Measurements from ENCODE around the gene DNER. TPM values are rescaled to one million over a fixed set of nuclear protein-coding genes. Genes with fewer than 3 reads are reported as not detected.
A peak's percentile ranks its signal among the peaks of the same experiment; 100 is the strongest.
"Not testable (repeated sequence)": the region's sequence is repeated elsewhere in the genome, so short reads cannot be mapped to it uniquely, and the experiment has no call there.

The DNER gene
- total RNA-seq, 1 donor from 2014 or later, result 0.14 TPM

DNA sequence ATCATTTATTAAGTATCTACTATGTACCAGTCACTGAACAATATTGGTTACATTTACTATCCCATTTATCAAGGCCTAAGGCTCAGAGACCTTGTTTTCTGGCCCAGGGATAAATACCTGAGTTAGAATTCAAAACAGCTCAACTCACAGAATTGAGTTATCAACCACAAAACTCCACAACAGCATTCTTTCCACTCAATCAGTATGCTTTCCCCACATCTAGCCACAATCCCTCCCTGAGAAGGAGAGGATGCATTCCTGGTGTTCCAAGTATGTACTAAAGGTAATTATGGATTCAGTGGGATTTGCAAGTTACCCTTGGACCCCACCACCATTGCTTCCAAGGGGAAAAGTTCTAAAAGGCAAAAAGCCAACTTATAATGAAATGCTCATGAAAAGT is 339.1 kb downstream of the DNER start:
- no peaks in the 10 kb centered on the region for H3K27me3 ChIP-seq
- no peaks in the 10 kb centered on the region for H3K4me1 ChIP-seq
- H3K27ac ChIP-seq, result no peak overlapping the region
- intact Hi-C loops (cut with DNase I), result no loop called here
- H3K9me3 ChIP-seq, result no peaks in the 10 kb centered on the region
- no peaks in the 10 kb centered on the region for H3K36me3 ChIP-seq
- TF ChIP-seq, protein P1, sequence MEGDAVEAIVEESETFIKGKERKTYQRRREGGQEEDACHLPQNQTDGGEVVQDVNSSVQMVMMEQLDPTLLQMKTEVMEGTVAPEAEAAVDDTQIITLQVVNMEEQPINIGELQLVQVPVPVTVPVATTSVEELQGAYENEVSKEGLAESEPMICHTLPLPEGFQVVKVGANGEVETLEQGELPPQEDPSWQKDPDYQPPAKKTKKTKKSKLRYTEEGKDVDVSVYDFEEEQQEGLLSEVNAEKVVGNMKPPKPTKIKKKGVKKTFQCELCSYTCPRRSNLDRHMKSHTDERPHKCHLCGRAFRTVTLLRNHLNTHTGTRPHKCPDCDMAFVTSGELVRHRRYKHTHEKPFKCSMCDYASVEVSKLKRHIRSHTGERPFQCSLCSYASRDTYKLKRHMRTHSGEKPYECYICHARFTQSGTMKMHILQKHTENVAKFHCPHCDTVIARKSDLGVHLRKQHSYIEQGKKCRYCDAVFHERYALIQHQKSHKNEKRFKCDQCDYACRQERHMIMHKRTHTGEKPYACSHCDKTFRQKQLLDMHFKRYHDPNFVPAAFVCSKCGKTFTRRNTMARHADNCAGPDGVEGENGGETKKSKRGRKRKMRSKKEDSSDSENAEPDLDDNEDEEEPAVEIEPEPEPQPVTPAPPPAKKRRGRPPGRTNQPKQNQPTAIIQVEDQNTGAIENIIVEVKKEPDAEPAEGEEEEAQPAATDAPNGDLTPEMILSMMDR (IDR thresholded peaks at IDR 0.05), result no peak
- DNase-seq, result no peak
- ATAC-seq, result no peak
- H3K4me3 ChIP-seq, result no peak overlapping the region

DNA sequence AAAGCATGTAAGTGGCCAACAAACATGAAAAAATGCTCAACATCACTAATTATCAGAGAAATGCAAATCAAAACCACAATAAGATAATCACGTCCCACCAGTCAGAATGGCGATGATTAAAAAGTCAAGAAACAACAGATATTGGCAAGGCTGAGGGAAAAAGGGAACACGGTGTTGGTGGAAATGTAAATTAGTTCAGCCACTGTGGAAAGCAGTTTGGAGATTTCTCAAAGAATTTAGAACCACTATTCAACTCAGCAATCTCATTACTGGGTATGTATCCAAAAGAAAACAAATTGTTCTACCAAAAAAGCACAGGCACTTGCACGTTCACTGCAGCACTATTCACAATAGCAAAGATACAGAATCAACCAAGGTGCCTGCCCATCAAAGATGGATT is 341.0 kb downstream of the DNER start:
- H3K36me3 ChIP-seq; H3K9me3 ChIP-seq; H3K4me1 ChIP-seq; ATAC-seq; intact Hi-C loops (cut with DNase I); DNase-seq; H3K4me3 ChIP-seq; H3K27me3 ChIP-seq; H3K27ac ChIP-seq: not testable (repeated sequence)

DNA sequence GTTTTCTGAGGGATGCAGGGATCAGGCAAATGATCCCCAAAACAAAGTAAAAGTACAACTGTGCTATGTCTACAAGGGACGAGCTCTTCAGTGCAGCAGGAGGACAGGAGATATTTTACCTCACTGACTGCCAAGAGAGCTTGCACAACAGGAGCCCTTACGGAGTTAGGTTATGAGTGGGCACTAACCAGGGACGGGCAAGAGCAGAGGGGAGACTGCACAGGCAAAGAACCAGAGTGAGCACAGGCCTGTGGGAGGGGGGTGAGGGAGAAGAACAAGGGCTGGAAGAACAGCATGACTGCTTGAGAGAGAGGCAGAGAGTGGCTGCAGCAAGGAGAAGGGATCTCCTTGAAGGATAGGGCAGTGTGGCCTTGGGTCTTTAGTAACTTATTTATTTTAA is 342.1 kb downstream of the DNER start:
- H3K27me3 ChIP-seq, result no peaks in the 10 kb centered on the region
- TF ChIP-seq, protein P1 (IDR thresholded peaks at IDR 0.05), result no peak
- H3K27ac ChIP-seq, result no peak overlapping the region
- H3K4me1 ChIP-seq, result no peaks in the 10 kb centered on the region
- no peaks in the 10 kb centered on the region for H3K36me3 ChIP-seq
- ATAC-seq (peak; percentile 39), DNase-seq (no peak)
- intact Hi-C loops (cut with DNase I), result no loop called here
- H3K9me3 ChIP-seq, result peaks cover 6% of the 10 kb centered on the region
- H3K4me3 ChIP-seq, result no peak overlapping the region

DNA sequence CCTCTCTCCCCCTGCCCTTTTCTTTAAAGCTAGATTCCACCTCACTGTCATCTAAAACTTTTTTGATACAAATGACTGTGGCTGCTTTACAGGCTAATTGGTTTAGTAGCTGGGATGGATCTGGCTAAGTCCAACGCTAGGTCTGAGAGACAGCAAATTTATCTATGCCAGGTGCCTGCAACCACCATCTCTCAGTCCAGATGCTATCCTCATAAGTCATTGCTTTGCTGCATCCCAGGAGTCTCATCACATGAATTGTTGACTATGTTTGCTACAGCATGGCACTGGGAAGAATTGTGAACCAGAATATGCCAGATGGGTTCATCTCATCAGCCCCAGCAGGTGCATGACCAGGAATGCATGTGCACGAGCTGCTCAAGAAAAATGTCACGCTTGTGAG is 343.3 kb downstream of the DNER start:
- intact Hi-C loops (cut with DNase I), result no loop called here
- ATAC-seq, result no peak
- no peaks in the 10 kb centered on the region for H3K36me3 ChIP-seq
- TF ChIP-seq, protein P1 (IDR thresholded peaks at IDR 0.05), result no peak
- no peaks in the 10 kb centered on the region for H3K27me3 ChIP-seq
- H3K4me1 ChIP-seq, result no peaks in the 10 kb centered on the region
- no peak for DNase-seq
- H3K27ac ChIP-seq, result no peak overlapping the region
- H3K9me3 ChIP-seq, result peaks cover 6% of the 10 kb centered on the region
- no peak overlapping the region for H3K4me3 ChIP-seq

DNA sequence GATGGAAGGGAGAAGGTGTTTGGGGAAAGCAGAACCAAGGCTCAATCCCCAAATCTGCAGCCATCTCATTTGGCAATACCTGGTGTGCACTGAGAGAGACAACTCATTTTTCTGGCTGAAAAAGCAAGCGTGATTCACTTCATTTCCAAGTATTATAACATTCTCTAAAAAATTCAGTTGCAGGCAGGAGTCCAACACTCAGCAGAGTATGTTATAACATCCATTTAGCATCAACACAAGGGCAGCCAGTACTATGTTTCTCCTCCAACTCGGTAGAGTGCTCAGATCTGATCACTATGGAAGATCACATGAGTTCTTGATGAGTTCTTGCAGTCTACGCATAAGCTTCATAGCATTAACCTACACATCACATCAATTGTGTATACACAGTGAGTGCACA is 343.8 kb downstream of the DNER start:
- Histone ChIP-seq H3K4me1 (no peaks in the 10 kb centered on the region), H3K4me3 (no peak overlapping the region), H3K36me3 (no peaks in the 10 kb centered on the region), H3K27me3 (no peaks in the 10 kb centered on the region), H3K9me3 (peaks cover 6% of the 10 kb centered on the region), H3K27ac (no peak overlapping the region)
- ATAC-seq (no peak), DNase-seq (no peak)
- intact Hi-C loops (cut with DNase I), result no loop called here
- TF ChIP-seq, protein P1 (IDR thresholded peaks at IDR 0.05), result no peak

DNA sequence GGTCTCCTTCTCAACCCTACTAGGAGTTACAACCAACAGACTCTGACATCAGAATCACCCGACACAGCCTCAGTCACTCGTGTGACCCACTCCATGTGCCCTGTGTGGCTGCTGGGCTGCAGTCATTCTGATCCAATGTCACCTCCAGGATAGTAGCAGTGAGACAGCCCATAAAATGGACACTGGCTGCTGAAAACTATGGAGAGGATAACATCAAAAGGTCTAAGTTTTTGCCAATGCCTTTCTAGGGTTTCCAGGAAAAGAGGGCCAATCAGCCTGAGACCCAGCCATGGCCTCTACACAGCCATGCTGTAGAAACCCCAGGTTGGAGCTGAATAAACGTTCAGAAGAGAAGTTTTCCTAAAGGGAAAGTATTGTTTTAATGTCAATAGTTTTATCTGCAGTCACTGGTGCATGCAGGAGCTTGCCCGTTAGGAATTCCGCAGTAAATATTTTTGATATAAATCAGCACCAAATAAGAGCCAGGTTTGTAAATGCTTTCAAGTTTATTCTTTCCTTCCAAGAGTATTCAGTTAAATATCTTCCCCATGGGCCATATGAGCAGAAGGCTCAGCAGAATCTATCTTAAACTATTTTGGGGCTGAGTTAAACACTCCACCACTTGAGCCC is 351.1 kb downstream of the DNER start:
- Histone ChIP-seq H3K27me3 (no peaks in the 10 kb centered on the region), H3K9me3 (no peaks in the 10 kb centered on the region), H3K36me3 (no peaks in the 10 kb centered on the region), H3K4me3 (no peak overlapping the region), H3K27ac (no peak overlapping the region), H3K4me1 (no peaks in the 10 kb centered on the region)
- TF ChIP-seq, protein P1 (IDR thresholded peaks at IDR 0.05), result no peak
- no peak for ATAC-seq
- DNase-seq, result no peak
- intact Hi-C loops (cut with DNase I), result no loop called here
